Keratinocyte (primary cell): Measurements from ENCODE around the gene SCYGR4. TPM values are rescaled to one million over a fixed set of nuclear protein-coding genes. Genes with fewer than 3 reads are reported as not detected.
A peak's percentile ranks its signal among the peaks of the same experiment; 100 is the strongest.

Experiments
- DNase-seq: peaks from one replicate; pipeline ENCODE4 v3.0.0-alpha.2; 2011; ENCODE audit warnings: low read depth, missing footprints, low spot score
- FAIRE-seq: peaks from 2 replicates; lab custom pipeline; 2011; peaks lifted over from hg19 to GRCh38; lab: Jason Lieb, UNC
- H2AFZ ChIP-seq: 2 replicates; pipeline ENCODE4 v1.6.0; 2012; ENCODE audit warnings: low read length, control low read depth, inconsistent platforms; ENCODE audit not compliant: control insufficient read depth
- H3K27ac ChIP-seq: 2 replicates; pipeline ENCODE4 v1.5.1; 2011; ENCODE audit warnings: low read length; ENCODE audit not compliant: control insufficient read depth, insufficient read depth
- H3K27me3 ChIP-seq: 3 replicates; pipeline ENCODE4 v1.6.0; 2011; ENCODE audit warnings: low read length; ENCODE audit not compliant: control insufficient read depth, insufficient read depth; ENCODE audit errors: extremely low read depth
- H3K36me3 ChIP-seq, 2 experiments: 2 replicates in 1 of 2; 3 replicates in 1 of 2; pipeline ENCODE4 v1.5.1; 2011; ENCODE audit warnings: low read length in 2 of 2, mild to moderate bottlenecking in 1 of 2; ENCODE audit not compliant: control insufficient read depth in 2 of 2, insufficient read depth in 2 of 2; ENCODE audit errors: extremely low read depth in 1 of 2
- H3K4me1 ChIP-seq: 3 replicates; pipeline ENCODE4 v1.5.1; 2011; ENCODE audit warnings: low read length; ENCODE audit not compliant: control insufficient read depth, insufficient read depth; ENCODE audit errors: extremely low read depth
- H3K4me2 ChIP-seq: 3 replicates; pipeline ENCODE4 v1.6.0; 2011; ENCODE audit warnings: low read depth, low read length; ENCODE audit not compliant: control insufficient read depth, insufficient read depth; ENCODE audit errors: extremely low read depth
- H3K4me3 ChIP-seq, 3 experiments: fragments of 200-600 bp in 1 of 3; sonication (generic) in 1 of 3; 2 replicates in 2 of 3; 3 replicates in 1 of 3; pipeline ENCODE4 v1.5.1; 2011 to 2016; ENCODE audit warnings: low read length in 3 of 3, mild to moderate bottlenecking in 3 of 3, control low read depth in 2 of 3, inconsistent platforms in 1 of 3, low read depth in 1 of 3, mixed read lengths in 1 of 3, mixed run types in 1 of 3, moderate library complexity in 1 of 3; ENCODE audit not compliant: control insufficient read depth in 2 of 3, insufficient read depth in 2 of 3; ENCODE audit errors: extremely low read depth in 1 of 3
- H3K79me2 ChIP-seq: 2 replicates; pipeline ENCODE4 v1.6.0; 2012; ENCODE audit warnings: low read length; ENCODE audit not compliant: control insufficient read depth, insufficient read depth
- H3K9ac ChIP-seq: 3 replicates; pipeline ENCODE4 v1.6.0; 2011; ENCODE audit warnings: low read length; ENCODE audit not compliant: control insufficient read depth, insufficient read depth; ENCODE audit errors: extremely low read depth
- H3K9me1 ChIP-seq: 3 replicates; pipeline ENCODE4 v1.6.0; 2011; ENCODE audit warnings: low read length; ENCODE audit not compliant: control insufficient read depth, insufficient read depth; ENCODE audit errors: extremely low read depth
- H3K9me3 ChIP-seq: 2 replicates; pipeline ENCODE4 v1.5.1; 2012; ENCODE audit warnings: low read depth, low read length; ENCODE audit not compliant: control insufficient read depth
- H4K20me1 ChIP-seq: 3 replicates; pipeline ENCODE4 v1.6.0; 2011; ENCODE audit warnings: low read length; ENCODE audit not compliant: control insufficient read depth, insufficient read depth; ENCODE audit errors: extremely low read depth
- CTCF ChIP-seq, 3 experiments: IDR thresholded peaks in 1 of 3; conservative IDR thresholded peaks in 1 of 3; optimal IDR thresholded peaks in 1 of 3; 2 replicates in 2 of 3; 3 replicates in 1 of 3; pipeline versions ENCODE3 to v1.5.1; 2011; ENCODE audit warnings: low read length in 3 of 3, mild to moderate bottlenecking in 3 of 3, moderate library complexity in 2 of 3, control low read depth in 1 of 3, inconsistent platforms in 1 of 3; ENCODE audit not compliant: insufficient read depth in 2 of 3; ENCODE audit errors: extremely low read depth in 1 of 3
- EZH2 ChIP-seq: IDR thresholded peaks from one replicate; pipeline ENCODE4 v1.6.1; 2012; ENCODE audit warnings: inconsistent platforms, mild to moderate bottlenecking, low read length, moderate library complexity
- dilution Hi-C: fragments of 300-500 bp; cut with MboI; formaldehyde crosslinking; loops from one replicate; pipeline ENCODE4 v1.7.0; 2020; ENCODE audit warnings: low sequenced_read_pairs; ENCODE audit not compliant: extremely low pct_ligation_motif_present
- polyA plus RNA-seq, 5 experiments: library from polyadenylated mRNA; depleted of rRNA in 3 of 5; stranded (reverse) in 3 of 5; stranded (forward) in 1 of 5; unstranded in 1 of 5; fragments of >200 nt; gene quantifications; 1 replicate in 1 of 5; 2 replicates in 3 of 5; 3 replicates in 1 of 5; pipeline versions ENCODE4 v1.2.1 to v1.2.3, GENCODE V29; 2011 to 2012; ENCODE audit warnings: missing spikeins in 2 of 5, low read depth in 1 of 5, low replicate concordance in 1 of 5

SCYGR4 gene
- polyA plus RNA-seq, 1 donor (not counting 4 experiments of a cell fraction or from before 2014, with no cell fraction given): not detected

GRCh38 chr2:227616631-227617030, 667 bp upstream of the SCYGR4 start:
- no peak for FAIRE-seq
- no peak overlapping the region for H2AFZ ChIP-seq

GRCh38 chr2:227623226-227623625, 5.9 kb downstream of the SCYGR4 start:
- no peak overlapping the region for H3K9ac ChIP-seq
- peaks cover 2% of the 10 kb centered on the region for H3K9me3 ChIP-seq
- no peak overlapping the region for H3K4me3 ChIP-seq
- peaks cover 7% of the 10 kb centered on the region for H3K4me1 ChIP-seq
- peak overlapping the region; percentile 54 for H3K4me2 ChIP-seq
- H3K36me3 ChIP-seq: no peaks in the 10 kb centered on the region
- DNase-seq (no peak), FAIRE-seq (no peak)
- dilution Hi-C loops: no loop called here
- no peaks in the 10 kb centered on the region for H3K79me2 ChIP-seq
- peak overlapping the region; percentile 85 for H2AFZ ChIP-seq
- no peaks in the 10 kb centered on the region for H3K27me3 ChIP-seq
- no peak overlapping the region for H3K27ac ChIP-seq
- no peaks in the 10 kb centered on the region for H3K9me1 ChIP-seq
- no peak for TF ChIP-seq CTCF (optimal IDR thresholded peaks at IDR 0.05 in 1 of 3, IDR thresholded peaks at IDR 0.05 in 1 of 3, conservative IDR thresholded peaks at IDR 0.05 in 1 of 3; ENCODE audit: extremely low read depth in 1 of 3, insufficient read depth in 2 of 3, low read length in 3 of 3)
- no peak for TF ChIP-seq EZH2
- H4K20me1 ChIP-seq: no peaks in the 10 kb centered on the region

More at GRCh38 chr2:227616631-227617030, 667 bp upstream of the SCYGR4 start:
- H3K9me1 ChIP-seq: no peaks in the 10 kb centered on the region
- no peaks in the 10 kb centered on the region for H3K36me3 ChIP-seq
- H3K27ac ChIP-seq: no peak overlapping the region
- no peak overlapping the region for H3K4me3 ChIP-seq
- H3K4me1 ChIP-seq: no peaks in the 10 kb centered on the region
- no peaks in the 10 kb centered on the region for H4K20me1 ChIP-seq
- no peak overlapping the region for H3K4me2 ChIP-seq
- no peak for DNase-seq
- H3K9ac ChIP-seq: no peak overlapping the region
- dilution Hi-C loops: no loop called here
- no peak for TF ChIP-seq CTCF (optimal IDR thresholded peaks at IDR 0.05 in 1 of 3, IDR thresholded peaks at IDR 0.05 in 1 of 3, conservative IDR thresholded peaks at IDR 0.05 in 1 of 3; ENCODE audit: extremely low read depth in 1 of 3, insufficient read depth in 2 of 3, low read length in 3 of 3)
- TF ChIP-seq EZH2: no peak
- no peaks in the 10 kb centered on the region for H3K27me3 ChIP-seq
- H3K9me3 ChIP-seq: no peaks in the 10 kb centered on the region
- H3K79me2 ChIP-seq: no peaks in the 10 kb centered on the region
